Astrocyte of the cerebellum (primary cell): ENCODE data around the gene UBP1.

Experiments
- DNase-seq: peaks from one replicate; pipeline ENCODE4 v3.0.0-alpha.2; 2011; ENCODE audit warnings: low read depth
- H3K4me3 ChIP-seq: 2 replicates; pipeline ENCODE4 v1.5.1; 2011; ENCODE audit warnings: mild to moderate bottlenecking, low read depth, low read length, moderate library complexity
- CTCF ChIP-seq: IDR thresholded peaks from 2 replicates; pipeline ENCODE4 v1.5.1; 2012; ENCODE audit warnings: low read length, low read depth, moderate library complexity, mild to moderate bottlenecking; ENCODE audit errors: missing control alignments
- in situ Hi-C: cut with HindIII; loops from 2 replicates; pipeline ENCODE4 v1.10.0; 2017; ENCODE audit warnings: low sequenced_read_pairs

UBP1 gene

GRCh38 chr3:33364531-33365128, 75.6 kb downstream of the UBP1 start:
- no peak for TF ChIP-seq CTCF
- H3K4me3 ChIP-seq = no peak overlapping the region
- in situ Hi-C loops = no loop called here
- DNase-seq = peak; percentile 27

GRCh38 chr3:33364060-33364459, 76.1 kb downstream of the UBP1 start:
- TF ChIP-seq CTCF = no peak
- in situ Hi-C loops = no loop called here
- no peak overlapping the region for H3K4me3 ChIP-seq
- no peak for DNase-seq

- in situ Hi-C loops = no loop called here
- no peak overlapping the region for H3K4me3 ChIP-seq
- no peak for DNase-seq
- TF ChIP-seq CTCF = no peak
Measured at GRCh38 chr3:33363113-33363800, 76.9 kb downstream of the UBP1 start.

GRCh38 chr3:33360136-33360825, 79.9 kb downstream of the UBP1 start:
- no peak for TF ChIP-seq CTCF
- in situ Hi-C loops = no loop called here
- DNase-seq = peak; percentile 39
- H3K4me3 ChIP-seq = no peak overlapping the region

GRCh38 chr3:33358172-33358781, 81.9 kb downstream of the UBP1 start:
- DNase-seq = no peak
- TF ChIP-seq CTCF = no peak
- in situ Hi-C loops = loop anchor here (5.0 kb wide), 1 partner anchor 46 kb away; no protein-coding TSS in a partner anchor
- H3K4me3 ChIP-seq = no peak overlapping the region

- H3K4me3 ChIP-seq = no peak overlapping the region
- no peak for TF ChIP-seq CTCF
- DNase-seq = peak; percentile 54
- in situ Hi-C loops = loop anchor here (5.0 kb wide), 1 partner anchor 43 kb away; no protein-coding TSS in a partner anchor
Measured at GRCh38 chr3:33355611-33356010, 84.6 kb downstream of the UBP1 start.
